ENCODE measurements around the gene CCN5. TPM values are rescaled to one million over a fixed set of nuclear protein-coding genes. Genes with fewer than 3 reads are reported as not detected.
A peak's percentile ranks its signal among the peaks of the same experiment; 100 is the strongest.
"Not testable (repeated sequence)": the region's sequence is repeated elsewhere in the genome, so short reads cannot be mapped to it uniquely, and the experiment has no call there.

Gene CCN5, protein sequence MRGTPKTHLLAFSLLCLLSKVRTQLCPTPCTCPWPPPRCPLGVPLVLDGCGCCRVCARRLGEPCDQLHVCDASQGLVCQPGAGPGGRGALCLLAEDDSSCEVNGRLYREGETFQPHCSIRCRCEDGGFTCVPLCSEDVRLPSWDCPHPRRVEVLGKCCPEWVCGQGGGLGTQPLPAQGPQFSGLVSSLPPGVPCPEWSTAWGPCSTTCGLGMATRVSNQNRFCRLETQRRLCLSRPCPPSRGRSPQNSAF
- total RNA-seq, result 1,000 to 10,000 TPM in 1 of 3 donors, 10 to 100 TPM in 2; 16.1 to 1,283 (median 39.0) TPM

DNA sequence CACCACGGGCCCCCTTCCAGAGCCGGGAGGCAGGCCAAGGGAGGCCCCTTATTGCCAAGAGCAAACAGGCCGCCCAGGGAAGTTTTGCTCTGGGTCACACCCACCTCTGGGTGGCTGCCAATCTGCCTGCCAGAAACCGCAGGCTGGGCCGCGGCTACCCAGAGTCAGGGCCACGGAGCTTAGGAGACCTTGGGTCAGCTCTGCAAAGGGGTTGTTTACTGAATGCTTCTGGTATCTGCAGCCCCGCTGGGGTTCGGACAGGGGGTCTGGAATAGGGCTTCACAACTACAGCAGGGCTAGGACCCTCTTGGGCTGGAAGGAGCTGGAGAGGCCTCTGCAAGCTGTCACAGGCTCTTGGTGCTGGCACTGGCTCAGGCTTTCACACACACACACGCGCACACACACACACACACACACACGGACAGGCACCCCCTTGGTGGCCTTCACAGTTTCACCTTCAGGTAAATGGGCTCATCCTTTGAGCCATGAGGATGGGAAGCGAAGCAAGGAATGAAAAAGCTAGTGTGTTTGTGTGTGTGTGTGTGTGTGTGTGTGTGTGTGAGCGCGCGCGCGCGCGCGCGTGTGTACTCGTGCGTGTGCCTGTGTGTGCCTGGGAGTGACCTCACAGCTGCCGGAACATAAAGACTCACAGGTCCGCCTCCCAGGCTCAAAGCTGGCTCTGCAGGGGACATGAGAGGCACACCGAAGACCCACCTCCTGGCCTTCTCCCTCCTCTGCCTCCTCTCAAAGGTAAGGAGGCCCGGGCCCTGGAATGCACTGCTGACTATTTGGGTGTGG is at the start of gene CCN5:
CCN5 (plus strand) TSS at position 669 of the 798 bp plus-strand sequence; CDS start at position 691, 22 bp downstream.
- Histone ChIP-seq H3K27me3 (peaks cover 0 to 3% of the 10 kb centered on the region in 2 donors), H3K4me3 (peak within 1 kb of the TSS; percentile 9 to 58 (median 36)), H3K27ac (peak within 1 kb of the TSS; percentile 49 to 77), H3K9me3 (no peaks in the 10 kb centered on the region), H3K36me3 (no peaks in the 10 kb centered on the region), H3K4me1 (peaks cover 3 to 34% of the 10 kb centered on the region in 2 donors)
- DNase-seq (ENCODE audit: low spot score in 2 of 2), result peak; percentile 80 to 85
- intact Hi-C loops (cut with DNase I; ENCODE audit: low total_unique reads), result no loop called here
- TF ChIP-seq POLR2A (IDR thresholded peaks at IDR 0.05) (no peak), POLR2AphosphoS5 (IDR thresholded peaks at IDR 0.05) (peak in 2 of 3 donors; percentile 10 to 29)

DNA sequence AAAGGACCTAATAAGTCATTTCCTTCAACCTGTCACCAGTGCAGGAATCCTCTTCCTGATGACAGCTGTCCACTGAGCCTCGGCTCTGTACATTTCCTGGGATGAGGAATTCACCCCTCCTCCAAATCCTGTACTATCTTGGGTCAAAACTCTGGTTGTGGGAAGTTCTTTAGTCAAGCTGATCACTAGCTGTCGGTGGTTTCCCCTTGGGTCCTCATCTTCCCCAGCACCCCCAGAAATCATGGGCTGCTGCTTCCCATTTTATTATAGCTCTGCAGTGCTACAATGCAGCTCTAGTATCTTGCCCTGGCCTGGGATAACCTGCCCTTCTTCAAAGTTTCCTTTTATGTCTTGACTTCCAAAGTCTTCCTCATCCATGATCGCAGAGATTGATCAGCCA is 49.1 kb upstream of the CCN5 start:
- Histone ChIP-seq H3K9me3 (no peaks in the 10 kb centered on the region), H3K4me1 (no peaks in the 10 kb centered on the region), H3K4me3 (no peak overlapping the region), H3K36me3 (no peaks in the 10 kb centered on the region), H3K27me3 (no peaks in the 10 kb centered on the region), H3K27ac (no peak overlapping the region)
- TF ChIP-seq POLR2A (IDR thresholded peaks at IDR 0.05) (no peak), POLR2AphosphoS5 (IDR thresholded peaks at IDR 0.05) (no peak)
- TF ChIP-seq, protein P1, sequence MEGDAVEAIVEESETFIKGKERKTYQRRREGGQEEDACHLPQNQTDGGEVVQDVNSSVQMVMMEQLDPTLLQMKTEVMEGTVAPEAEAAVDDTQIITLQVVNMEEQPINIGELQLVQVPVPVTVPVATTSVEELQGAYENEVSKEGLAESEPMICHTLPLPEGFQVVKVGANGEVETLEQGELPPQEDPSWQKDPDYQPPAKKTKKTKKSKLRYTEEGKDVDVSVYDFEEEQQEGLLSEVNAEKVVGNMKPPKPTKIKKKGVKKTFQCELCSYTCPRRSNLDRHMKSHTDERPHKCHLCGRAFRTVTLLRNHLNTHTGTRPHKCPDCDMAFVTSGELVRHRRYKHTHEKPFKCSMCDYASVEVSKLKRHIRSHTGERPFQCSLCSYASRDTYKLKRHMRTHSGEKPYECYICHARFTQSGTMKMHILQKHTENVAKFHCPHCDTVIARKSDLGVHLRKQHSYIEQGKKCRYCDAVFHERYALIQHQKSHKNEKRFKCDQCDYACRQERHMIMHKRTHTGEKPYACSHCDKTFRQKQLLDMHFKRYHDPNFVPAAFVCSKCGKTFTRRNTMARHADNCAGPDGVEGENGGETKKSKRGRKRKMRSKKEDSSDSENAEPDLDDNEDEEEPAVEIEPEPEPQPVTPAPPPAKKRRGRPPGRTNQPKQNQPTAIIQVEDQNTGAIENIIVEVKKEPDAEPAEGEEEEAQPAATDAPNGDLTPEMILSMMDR (IDR thresholded peaks at IDR 0.05), result no peak
- DNase-seq (ENCODE audit: low spot score in 2 of 2), result no peak
- intact Hi-C loops (cut with DNase I; ENCODE audit: low total_unique reads), result no loop called here

DNA sequence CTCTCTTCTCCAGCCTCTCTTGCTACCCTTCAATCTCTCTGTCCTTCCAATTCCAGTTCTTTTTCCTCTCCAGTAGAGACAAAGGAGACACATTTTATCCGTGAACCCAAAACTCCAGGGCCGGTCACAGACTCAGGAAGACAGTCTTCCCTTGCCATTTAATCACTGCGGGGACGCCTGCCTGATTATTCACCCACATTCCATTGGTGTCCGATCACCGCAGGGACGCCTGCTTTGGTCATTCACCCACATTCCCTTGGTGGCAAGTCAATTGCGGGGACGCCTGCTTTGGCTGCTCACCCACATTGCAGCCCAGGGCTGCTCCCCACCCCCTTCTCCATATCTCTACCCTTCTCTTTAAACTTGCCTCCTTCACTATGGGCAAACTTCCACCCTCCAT is 44.3 kb upstream of the CCN5 start:
- H3K9me3 ChIP-seq; H3K4me3 ChIP-seq; H3K36me3 ChIP-seq; H3K27ac ChIP-seq; H3K27me3 ChIP-seq; DNase-seq (ENCODE audit: low spot score in 2 of 2); intact Hi-C loops (cut with DNase I; ENCODE audit: low total_unique reads); H3K4me1 ChIP-seq: not testable (repeated sequence)

DNA sequence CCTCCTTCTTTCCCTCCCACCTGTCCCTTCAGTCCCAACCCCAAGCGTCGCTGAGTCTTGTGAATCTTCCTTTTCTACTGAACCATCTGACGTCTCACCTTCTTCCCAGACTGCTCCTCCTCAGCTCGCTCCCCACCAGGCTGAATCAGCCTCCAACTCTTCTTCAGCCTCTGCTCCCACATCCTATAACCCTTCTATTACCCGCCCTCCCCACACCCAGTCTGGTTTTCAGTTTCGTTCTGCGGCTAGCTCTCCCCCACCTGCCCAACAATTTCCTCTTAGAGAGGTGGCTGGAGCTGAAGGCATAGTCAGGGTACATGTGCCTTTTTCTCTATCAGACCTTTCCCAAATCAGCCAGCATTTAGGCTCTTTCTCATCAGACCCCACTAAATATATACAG is 43.6 kb upstream of the CCN5 start:
- H3K27me3 ChIP-seq; intact Hi-C loops (cut with DNase I; ENCODE audit: low total_unique reads): not testable (repeated sequence)

DNA sequence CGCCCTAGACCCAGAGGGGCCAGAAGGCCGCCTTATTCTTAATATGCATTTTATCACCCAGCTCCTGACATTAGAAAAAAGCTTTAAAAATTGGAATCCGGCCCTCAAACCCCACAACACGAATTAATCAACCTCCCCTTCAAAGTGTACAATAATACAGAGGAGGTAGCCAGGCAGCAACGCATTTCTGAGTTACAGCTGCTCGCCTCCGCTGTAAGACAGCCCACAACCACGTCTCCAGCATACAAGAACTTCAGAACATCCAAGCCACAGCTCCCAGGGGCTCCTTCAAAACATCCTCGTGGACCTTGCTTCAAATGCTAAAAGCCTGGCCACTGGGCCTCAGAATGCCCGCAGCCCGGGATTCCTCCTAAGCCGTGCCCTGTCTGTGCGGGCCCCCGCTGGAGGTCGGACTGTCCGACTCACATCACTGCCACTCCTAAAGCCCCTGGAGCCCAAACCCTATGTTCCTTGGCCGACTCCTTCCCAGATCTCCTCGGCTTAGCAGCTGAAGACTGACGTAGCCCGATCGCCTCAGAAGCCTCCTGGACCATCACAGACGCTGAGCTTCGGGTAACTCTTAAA is 42.8 kb upstream of the CCN5 start:
- DNase-seq (ENCODE audit: low spot score in 2 of 2); H3K9me3 ChIP-seq; H3K36me3 ChIP-seq; H3K4me3 ChIP-seq; intact Hi-C loops (cut with DNase I; ENCODE audit: low total_unique reads); H3K27me3 ChIP-seq; H3K27ac ChIP-seq; H3K4me1 ChIP-seq: not testable (repeated sequence)

More for the DNA sequence above, 43.6 kb upstream of the CCN5 start:
- H3K36me3 ChIP-seq; H3K4me3 ChIP-seq; DNase-seq (ENCODE audit: low spot score in 2 of 2); H3K27ac ChIP-seq; H3K9me3 ChIP-seq; H3K4me1 ChIP-seq: not testable (repeated sequence)

DNA sequence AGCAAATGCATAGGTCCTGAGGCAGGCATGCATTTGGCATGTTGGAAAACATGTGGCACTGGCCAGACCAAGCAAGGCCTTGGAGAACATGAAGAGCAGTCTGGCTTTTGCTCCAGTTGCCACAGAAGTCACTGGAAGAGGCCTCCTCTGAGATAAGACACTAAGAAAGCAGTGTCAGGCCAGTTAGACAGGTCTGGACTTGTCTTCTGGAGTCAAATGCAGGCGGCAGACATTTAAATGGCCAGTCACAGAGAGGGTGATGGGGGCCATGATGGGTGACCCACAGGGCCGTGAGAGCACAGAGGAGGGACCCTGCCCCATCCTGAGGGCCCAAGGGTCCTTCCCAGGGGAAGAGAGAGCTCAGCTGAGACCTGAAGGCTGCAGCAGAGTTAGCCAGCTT is 36.9 kb upstream of the CCN5 start:
- Histone ChIP-seq H3K4me3 (no peak overlapping the region), H3K27ac (no peak overlapping the region), H3K9me3 (no peaks in the 10 kb centered on the region), H3K4me1 (no peaks in the 10 kb centered on the region), H3K36me3 (no peaks in the 10 kb centered on the region), H3K27me3 (no peaks in the 10 kb centered on the region)
- TF ChIP-seq, protein P1 (IDR thresholded peaks at IDR 0.05), result no peak
- TF ChIP-seq POLR2AphosphoS5 (IDR thresholded peaks at IDR 0.05), result no peak
- no peak for TF ChIP-seq POLR2A (IDR thresholded peaks at IDR 0.05)
- DNase-seq (ENCODE audit: low spot score in 2 of 2), result no peak
- intact Hi-C loops (cut with DNase I; ENCODE audit: low total_unique reads), result no loop called here

Data from breast epithelium (tissue), 4 donors.